GM12878 (cell line): ENCODE results near the gene CREB3.

Source experiments
- CEBPB ChIP-seq, 2 experiments: fragments of 150-350 bp in 1 of 2; IDR thresholded peaks; 2 replicates each; pipeline ENCODE4 v1.6.1; 2012 to 2014; ENCODE audit warnings: low read depth in 2 of 2, low read length in 2 of 2, borderline replicate concordance in 1 of 2, inconsistent platforms in 1 of 2
- ETV6 ChIP-seq, 2 experiments: fragments of 450-650 bp in 1 of 2; IDR thresholded peaks in 1 of 2; conservative IDR thresholded peaks in 1 of 2; 2 replicates each; pipeline ENCODE4 v1.6.1; 2014; ENCODE audit warnings: antibody characterized with exemption in 1 of 2, borderline replicate concordance in 1 of 2, low read depth in 1 of 2, mild to moderate bottlenecking in 1 of 2, moderate library complexity in 1 of 2
- EZH2 ChIP-seq: IDR thresholded peaks from 2 replicates; pipeline ENCODE4 v1.6.1; 2012; ENCODE audit warnings: low read depth, mild to moderate bottlenecking, control low read depth, inconsistent platforms, low read length, borderline replicate concordance; ENCODE audit not compliant: control insufficient read depth
- FOS ChIP-seq: IDR thresholded peaks from 3 replicates; pipeline ENCODE4 v1.6.1; 2011; ENCODE audit warnings: borderline replicate concordance; ENCODE audit not compliant: insufficient read length; ENCODE audit errors: extremely low read depth
- NFIC ChIP-seq: IDR thresholded peaks from 2 replicates; pipeline ENCODE4 v1.6.1; 2012; ENCODE audit warnings: low read depth, mild to moderate bottlenecking, inconsistent platforms, low read length, moderate library complexity
- PAX8 ChIP-seq: fragments of 450-650 bp; IDR thresholded peaks from 2 replicates; pipeline ENCODE4 v1.6.1; 2017; ENCODE audit warnings: mild to moderate bottlenecking, moderate library complexity
- POLR2AphosphoS5 ChIP-seq: IDR thresholded peaks from 2 replicates; pipeline ENCODE4 v1.6.1; 2011; ENCODE audit warnings: mild to moderate bottlenecking, low read length, inconsistent platforms
- RELA ChIP-seq: fragments of 450-650 bp; IDR thresholded peaks from 2 replicates; pipeline ENCODE4 v1.8.0; 2014; ENCODE audit warnings: borderline replicate concordance; ENCODE audit not compliant: partially characterized antibody
- SMC3 ChIP-seq: IDR thresholded peaks from 2 replicates; pipeline ENCODE4 v1.6.1; 2011; ENCODE audit warnings: low read length, improper control_type of control experiment, borderline replicate concordance
- TF ChIP-seq, protein P1 (sequence below), 3 experiments: IDR thresholded peaks in 2 of 3; conservative IDR thresholded peaks in 1 of 3; 2 replicates each; pipeline ENCODE4 v1.5.1; 2011; ENCODE audit warnings: low read depth in 3 of 3, low read length in 3 of 3, mild to moderate bottlenecking in 3 of 3, control low read depth in 2 of 3, moderate library complexity in 2 of 3, inconsistent platforms in 1 of 3, mixed read lengths in 1 of 3; ENCODE audit not compliant: control insufficient read depth in 2 of 3, insufficient read depth in 1 of 3; ENCODE audit errors: extremely low read depth in 1 of 3

DNA sequence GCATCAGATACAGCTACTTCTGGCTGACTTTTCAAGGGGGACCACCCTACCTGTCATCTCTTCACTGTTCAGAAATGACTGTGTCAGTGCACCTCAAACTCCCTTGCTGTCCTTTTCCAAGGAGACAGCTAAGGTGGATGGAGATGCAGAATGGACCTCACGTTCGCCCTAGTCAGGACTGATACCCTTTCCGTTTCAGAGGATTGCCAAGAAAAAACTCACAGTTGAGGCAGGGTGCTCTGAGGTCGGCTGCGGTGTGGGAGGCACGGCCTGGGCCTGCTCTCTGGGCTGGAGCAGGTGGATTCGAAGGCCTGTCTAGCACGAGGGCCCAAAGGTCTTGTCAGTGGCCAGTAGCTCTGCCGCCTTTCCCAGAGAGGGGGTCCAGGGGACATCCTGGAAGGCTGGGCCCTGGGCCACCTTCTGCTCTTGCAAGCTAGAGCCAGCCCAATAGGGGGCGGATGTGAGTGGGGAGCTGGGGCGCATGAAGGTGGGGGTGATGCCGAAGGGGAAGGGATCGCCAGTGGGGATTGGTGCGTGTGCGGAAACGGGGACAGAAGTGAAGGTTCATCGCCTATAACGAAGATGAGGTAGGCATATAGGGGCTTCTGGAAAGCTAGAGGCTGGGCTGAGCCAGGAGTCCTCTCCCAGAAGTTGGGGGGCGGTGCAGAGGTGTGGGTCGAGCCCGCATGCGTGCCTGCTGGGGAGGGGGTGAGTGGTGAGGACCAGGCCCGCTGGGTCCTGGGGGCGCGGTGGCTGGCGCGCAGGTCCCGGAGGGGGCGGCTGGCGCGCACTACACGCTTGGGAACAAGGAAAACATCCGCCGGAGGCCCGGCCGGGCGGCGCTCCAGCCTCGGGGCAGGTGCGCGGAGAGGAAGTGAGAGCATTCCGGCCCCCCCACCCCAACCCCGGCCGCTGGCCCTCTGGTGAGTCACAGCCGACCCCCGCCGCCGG is 24.1 kb downstream of the CREB3 start:
- TF ChIP-seq FOS (no peak), CEBPB (IDR thresholded peaks at IDR 0.05; ENCODE audit: borderline replicate concordance in 1 of 2, low read depth in 2 of 2, low read length in 2 of 2) (no peak), PAX8 (no peak), EZH2 (no peak), POLR2AphosphoS5 (no peak; the same call in 1 of the 2 replicates), SMC3 (peak; percentile 29; the same call in 1 of the 2 replicates), NFIC (no peak), ETV6 (conservative IDR thresholded peaks at IDR 0.05 in 1 of 2, IDR thresholded peaks at IDR 0.05 in 1 of 2; ENCODE audit: borderline replicate concordance in 1 of 2, low read depth in 1 of 2) (no peak), RELA (peak; percentile 16)
- TF ChIP-seq, protein P1, sequence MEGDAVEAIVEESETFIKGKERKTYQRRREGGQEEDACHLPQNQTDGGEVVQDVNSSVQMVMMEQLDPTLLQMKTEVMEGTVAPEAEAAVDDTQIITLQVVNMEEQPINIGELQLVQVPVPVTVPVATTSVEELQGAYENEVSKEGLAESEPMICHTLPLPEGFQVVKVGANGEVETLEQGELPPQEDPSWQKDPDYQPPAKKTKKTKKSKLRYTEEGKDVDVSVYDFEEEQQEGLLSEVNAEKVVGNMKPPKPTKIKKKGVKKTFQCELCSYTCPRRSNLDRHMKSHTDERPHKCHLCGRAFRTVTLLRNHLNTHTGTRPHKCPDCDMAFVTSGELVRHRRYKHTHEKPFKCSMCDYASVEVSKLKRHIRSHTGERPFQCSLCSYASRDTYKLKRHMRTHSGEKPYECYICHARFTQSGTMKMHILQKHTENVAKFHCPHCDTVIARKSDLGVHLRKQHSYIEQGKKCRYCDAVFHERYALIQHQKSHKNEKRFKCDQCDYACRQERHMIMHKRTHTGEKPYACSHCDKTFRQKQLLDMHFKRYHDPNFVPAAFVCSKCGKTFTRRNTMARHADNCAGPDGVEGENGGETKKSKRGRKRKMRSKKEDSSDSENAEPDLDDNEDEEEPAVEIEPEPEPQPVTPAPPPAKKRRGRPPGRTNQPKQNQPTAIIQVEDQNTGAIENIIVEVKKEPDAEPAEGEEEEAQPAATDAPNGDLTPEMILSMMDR (IDR thresholded peaks at IDR 0.05 in 2 of 3, conservative IDR thresholded peaks at IDR 0.05 in 1 of 3; ENCODE audit: control insufficient read depth in 2 of 3, extremely low read depth in 1 of 3, insufficient read depth in 1 of 3, low read depth in 3 of 3, low read length in 3 of 3), result peak; percentile 76 to 94 (median 82)
